ENCODE data around the gene CNIH3.

The CNIH3 gene

GRCh38 chr1:224782281-224783000, 166.3 kb downstream of the CNIH3 start:
- no peak for DNase-seq

GRCh38 chr1:224783006-224783651, 167.0 kb downstream of the CNIH3 start:
- no peak for DNase-seq

- no peak for DNase-seq
These were observed 168.3 kb downstream of the CNIH3 start for GRCh38 chr1:224784265-224785039.

GRCh38 chr1:224785040-224785328, 168.9 kb downstream of the CNIH3 start:
- DNase-seq = no peak

GRCh38 chr1:224785622-224786021, 169.5 kb downstream of the CNIH3 start:
- no peak for DNase-seq

GRCh38 chr1:224786533-224787250, 170.6 kb downstream of the CNIH3 start:
- no peak for DNase-seq

GRCh38 chr1:224789311-224789710, 173.2 kb downstream of the CNIH3 start:
- DNase-seq = no peak
